Memory B cell (primary cell): Measurements from ENCODE around the gene ALPI.

Experiments
- ATAC-seq: fragments of 150-1000 bp; cut with Tn5 transposase; 2 replicates; pipeline ENCODE4 v1.10.0; 2021; ENCODE audit warnings: low read depth, mild to moderate bottlenecking, moderate library complexity
- DNase-seq, 2 donors: peaks; one replicate each; pipeline ENCODE4 v3.0.0; 2022; ENCODE audit warnings: low spot score in 2 of 2
- H3K27ac Mint-ChIP-seq: one replicate; pipeline ENCODE4 v1.8.0; 2022; ENCODE audit warnings: mild to moderate bottlenecking, moderate library complexity, mixed read lengths
- H3K27me3 Mint-ChIP-seq: one replicate; pipeline ENCODE4 v1.8.0; 2022; ENCODE audit warnings: mixed read lengths
- H3K36me3 Mint-ChIP-seq: one replicate; pipeline ENCODE4 v1.8.0; 2022; ENCODE audit warnings: mild to moderate bottlenecking, mixed read lengths
- H3K4me1 Mint-ChIP-seq: one replicate; pipeline ENCODE4 v1.8.0; 2022; ENCODE audit warnings: mixed read lengths
- H3K4me3 Mint-ChIP-seq: one replicate; pipeline ENCODE4 v1.8.0; 2022; ENCODE audit warnings: mild to moderate bottlenecking, moderate library complexity, mixed read lengths
- H3K9me3 Mint-ChIP-seq: one replicate; pipeline ENCODE4 v1.8.0; 2022; ENCODE audit warnings: mixed read lengths

The ALPI gene

DNA sequence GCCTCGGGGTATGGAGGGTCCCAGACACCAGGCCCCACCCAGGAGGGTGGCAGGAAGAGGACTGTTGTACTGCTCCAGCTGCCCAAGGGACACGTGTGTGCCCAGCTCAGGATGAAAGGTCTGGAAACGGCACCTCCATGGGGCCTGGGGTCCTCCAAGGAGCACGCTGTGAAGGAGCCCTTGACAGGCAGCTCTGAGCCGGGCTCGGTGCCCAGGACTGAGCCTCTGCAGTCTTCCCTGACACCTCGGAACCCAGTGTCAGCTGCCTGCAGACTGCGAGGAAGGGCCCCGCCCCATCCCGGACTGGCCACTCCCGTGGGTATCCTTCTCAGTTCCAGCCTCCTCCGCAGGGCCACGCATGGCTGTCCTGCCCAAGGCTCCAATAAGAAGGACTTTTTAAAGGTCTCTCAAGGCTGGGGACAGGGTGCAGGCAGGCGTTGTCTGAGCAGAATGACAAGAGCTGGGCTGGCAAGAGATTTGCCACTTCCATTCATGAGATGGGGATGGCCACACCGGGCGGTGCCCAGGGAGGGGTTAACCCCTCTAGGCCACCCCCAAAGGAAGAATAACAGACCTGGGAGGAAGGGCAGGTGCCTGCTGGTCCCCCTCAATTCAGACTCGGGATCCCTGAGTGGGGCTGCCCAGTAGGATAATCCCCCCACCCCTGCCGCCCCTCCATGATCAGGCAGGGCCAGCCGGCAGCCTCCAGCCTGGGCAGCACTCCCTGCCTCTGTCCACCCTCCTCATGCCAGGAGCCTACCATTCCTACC, 22.8 kb downstream of the ALPI start:
- peaks cover 22% of the 10 kb centered on the region for H3K27me3 Mint-ChIP-seq
- no peaks in the 10 kb centered on the region for H3K36me3 Mint-ChIP-seq
- H3K4me1 Mint-ChIP-seq, result no peaks in the 10 kb centered on the region
- ATAC-seq (no peak), DNase-seq (no peak)
- H3K4me3 Mint-ChIP-seq, result no peak overlapping the region
- H3K9me3 Mint-ChIP-seq, result no peaks in the 10 kb centered on the region
- H3K27ac Mint-ChIP-seq, result no peak overlapping the region

DNA sequence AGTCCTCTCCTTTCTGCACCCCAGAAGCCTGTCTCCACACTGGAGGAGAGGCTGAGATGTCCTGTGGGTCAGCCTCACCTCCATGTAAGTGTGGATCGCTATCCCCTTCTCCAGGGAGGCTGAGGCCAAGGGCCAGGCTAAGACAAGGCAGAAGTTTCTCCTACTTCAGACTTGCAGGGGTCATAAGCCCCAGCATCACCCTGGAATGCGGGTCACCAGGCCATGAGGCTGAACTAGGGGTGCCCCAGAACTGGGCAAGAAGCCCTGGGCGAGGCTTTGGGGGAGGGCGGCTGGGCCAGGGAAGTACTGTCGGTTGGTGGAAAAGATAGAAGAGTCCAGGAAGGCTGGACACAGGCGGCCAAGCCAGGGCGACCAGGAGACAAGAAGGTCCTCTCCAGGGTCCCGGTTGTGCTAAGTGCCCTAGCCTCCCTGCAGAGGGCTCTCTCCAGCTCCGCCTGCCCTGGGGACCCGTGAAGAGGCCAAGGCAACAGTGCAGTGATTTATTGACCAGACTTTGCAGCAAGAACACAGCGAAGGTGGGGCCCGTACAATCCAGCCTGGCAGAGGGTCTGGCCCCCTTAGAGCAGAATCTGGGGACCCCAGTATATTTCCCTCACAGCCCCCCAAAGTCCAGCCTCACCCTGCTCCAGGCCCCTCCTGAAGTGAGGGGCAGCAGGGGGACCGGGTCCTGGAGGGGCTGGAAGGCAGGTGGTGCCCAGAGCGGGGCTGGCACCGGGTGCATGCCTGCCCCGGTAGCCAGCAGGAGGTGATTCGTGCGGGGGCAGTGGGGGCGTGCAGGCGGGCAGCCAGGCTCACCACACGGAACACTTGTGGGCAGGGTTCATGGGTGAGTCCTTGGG, 23.6 kb downstream of the ALPI start:
- peaks cover 25% of the 10 kb centered on the region for H3K27me3 Mint-ChIP-seq
- no peaks in the 10 kb centered on the region for H3K9me3 Mint-ChIP-seq
- no peak overlapping the region for H3K4me3 Mint-ChIP-seq
- no peak for ATAC-seq
- no peaks in the 10 kb centered on the region for H3K36me3 Mint-ChIP-seq
- no peaks in the 10 kb centered on the region for H3K4me1 Mint-ChIP-seq
- no peak overlapping the region for H3K27ac Mint-ChIP-seq
- DNase-seq, result no peak

DNA sequence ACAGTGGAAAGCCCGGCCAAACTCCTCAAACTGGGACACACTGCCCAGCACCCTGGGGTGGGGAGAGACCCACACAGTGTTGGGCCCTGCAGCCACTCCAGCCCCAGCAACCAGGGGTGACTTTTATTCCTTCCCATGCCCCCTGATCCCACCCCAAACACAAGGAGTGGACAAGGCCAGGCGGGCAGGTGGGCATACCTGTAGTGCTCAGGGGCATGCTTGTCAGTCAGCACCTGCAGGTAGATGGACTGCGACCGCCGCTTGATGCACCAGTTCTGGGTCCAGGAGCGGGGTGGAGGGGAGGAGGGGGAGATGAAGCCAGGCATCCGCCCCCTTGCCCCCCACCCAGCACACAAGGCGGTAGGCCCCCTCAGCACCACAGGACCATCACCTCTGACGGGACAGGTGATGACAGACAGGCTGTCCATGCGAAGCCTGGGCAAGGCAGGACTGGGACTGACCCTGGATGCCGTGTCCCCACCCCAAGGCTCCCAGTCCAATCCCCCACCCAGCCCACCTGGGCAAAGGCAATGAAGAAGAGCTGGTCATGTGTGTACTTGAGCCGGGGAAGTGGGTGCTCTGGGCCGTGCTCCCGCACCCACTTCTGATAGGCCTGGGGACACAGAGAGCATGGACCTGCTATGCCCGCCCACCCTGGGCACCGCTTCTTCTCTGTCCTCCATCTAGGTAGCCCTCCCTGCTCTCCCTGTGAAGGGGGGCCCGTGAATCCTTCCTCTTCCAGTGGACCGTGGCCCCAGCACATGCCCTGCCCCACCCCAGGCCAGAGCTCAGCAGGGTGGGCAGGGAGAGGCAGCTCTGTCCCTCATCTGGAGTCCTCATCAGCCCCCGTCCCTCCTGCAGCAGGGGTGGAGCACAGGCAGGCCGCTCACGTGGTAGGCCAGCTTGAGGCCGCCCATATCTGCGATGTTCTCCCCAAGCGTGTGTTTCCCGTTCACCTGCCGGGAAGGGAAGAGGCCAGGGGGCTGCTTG, 24.5 kb downstream of the ALPI start:
- H3K36me3 Mint-ChIP-seq, result no peaks in the 10 kb centered on the region
- H3K9me3 Mint-ChIP-seq, result no peaks in the 10 kb centered on the region
- H3K27ac Mint-ChIP-seq, result no peak overlapping the region
- DNase-seq (no peak), ATAC-seq (no peak)
- H3K4me3 Mint-ChIP-seq, result no peak overlapping the region
- H3K27me3 Mint-ChIP-seq, result peaks cover 28% of the 10 kb centered on the region
- peaks cover 4% of the 10 kb centered on the region for H3K4me1 Mint-ChIP-seq

DNA sequence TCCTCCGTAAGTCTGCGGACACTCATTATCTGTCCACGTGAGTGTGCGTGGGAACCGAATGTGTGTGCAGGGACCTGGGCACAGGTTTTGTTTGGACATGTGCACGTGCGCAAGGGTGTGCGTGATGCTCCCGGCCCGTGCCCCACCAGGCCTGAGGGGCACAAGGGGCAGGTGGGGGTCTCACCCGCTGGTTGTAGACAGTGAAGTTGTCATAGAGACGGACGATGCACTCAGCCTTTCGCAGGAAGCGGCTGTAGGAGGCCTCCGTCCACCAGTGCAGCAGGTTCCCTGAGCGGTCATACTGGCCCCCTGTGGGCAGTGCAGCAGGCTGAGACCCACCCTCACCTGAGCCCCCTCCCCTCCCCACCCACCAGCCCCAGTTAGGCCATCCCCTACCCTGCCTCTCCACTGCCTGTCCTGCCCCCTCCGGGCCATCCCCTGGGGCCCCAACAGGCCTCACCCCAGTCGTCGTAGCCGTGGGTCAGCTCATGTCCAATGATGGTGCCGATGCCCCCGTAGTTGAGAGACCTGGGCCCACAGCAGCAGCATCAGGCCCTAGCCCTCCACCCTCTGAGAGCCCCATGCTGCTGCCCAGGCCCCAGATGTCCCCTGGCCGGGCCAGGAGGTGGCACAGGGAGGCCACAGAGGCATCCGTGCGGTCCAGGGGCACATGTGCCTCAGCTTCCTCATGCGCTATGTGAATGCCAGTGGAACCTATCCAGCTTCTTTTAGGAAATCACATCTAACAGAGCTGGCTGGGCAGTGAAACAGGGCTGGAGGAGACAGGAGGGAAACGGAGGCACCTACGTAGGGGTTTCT, 25.6 kb downstream of the ALPI start:
- Mint-ChIP-seq H3K36me3 (no peaks in the 10 kb centered on the region), H3K27me3 (peaks cover 26% of the 10 kb centered on the region), H3K9me3 (no peaks in the 10 kb centered on the region), H3K4me1 (peaks cover 5% of the 10 kb centered on the region), H3K4me3 (no peak overlapping the region), H3K27ac (no peak overlapping the region)
- ATAC-seq (no peak), DNase-seq (no peak)

DNA sequence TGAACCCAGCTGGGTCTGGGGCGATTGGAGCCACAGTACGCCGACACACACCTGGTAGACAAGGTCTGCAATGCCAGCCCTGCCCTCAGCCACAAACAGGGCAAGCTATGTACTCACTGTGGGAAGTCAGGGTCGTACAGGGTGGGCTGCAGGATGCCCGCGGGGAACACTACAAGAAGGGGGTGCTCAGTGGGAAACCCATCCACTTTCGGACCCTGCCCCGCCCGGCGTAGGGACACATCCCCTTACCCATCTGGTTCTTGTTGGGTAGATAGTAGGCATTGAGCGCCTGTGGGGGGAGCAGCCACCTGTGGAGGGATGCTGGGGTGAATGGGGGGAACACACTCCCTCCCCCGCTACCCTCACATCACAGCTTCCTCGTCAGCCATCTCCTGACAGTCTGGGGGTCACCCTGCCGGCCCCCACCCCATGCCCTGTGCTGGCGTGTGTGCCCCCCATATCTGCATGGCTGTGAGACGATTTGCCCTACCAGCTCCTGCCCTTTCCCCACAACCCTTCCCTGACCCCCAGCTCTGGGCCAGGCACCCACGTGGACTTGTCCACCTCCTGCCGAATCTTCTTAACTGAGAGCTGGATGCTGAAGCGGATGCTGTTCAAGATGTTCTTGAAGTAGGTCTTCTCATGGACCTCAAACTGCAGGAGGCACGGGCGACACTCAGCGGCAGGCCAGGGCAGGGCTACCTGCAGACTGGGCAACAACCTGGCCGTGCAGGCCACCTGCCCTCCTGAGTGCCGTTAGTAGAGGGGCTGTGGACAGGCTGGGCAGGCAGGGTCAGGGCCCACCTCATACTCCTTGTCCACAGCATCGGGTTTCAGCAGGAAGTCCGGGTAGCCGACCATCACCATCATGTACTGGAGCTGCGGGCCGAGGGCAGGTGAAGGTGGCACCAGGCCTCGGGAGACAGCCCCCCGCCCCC, 26.6 kb downstream of the ALPI start:
- DNase-seq (no peak), ATAC-seq (no peak)
- Mint-ChIP-seq H3K4me1 (peaks cover 5% of the 10 kb centered on the region), H3K36me3 (no peaks in the 10 kb centered on the region), H3K27me3 (peaks cover 23% of the 10 kb centered on the region), H3K4me3 (no peak overlapping the region), H3K27ac (no peak overlapping the region), H3K9me3 (no peaks in the 10 kb centered on the region)

DNA sequence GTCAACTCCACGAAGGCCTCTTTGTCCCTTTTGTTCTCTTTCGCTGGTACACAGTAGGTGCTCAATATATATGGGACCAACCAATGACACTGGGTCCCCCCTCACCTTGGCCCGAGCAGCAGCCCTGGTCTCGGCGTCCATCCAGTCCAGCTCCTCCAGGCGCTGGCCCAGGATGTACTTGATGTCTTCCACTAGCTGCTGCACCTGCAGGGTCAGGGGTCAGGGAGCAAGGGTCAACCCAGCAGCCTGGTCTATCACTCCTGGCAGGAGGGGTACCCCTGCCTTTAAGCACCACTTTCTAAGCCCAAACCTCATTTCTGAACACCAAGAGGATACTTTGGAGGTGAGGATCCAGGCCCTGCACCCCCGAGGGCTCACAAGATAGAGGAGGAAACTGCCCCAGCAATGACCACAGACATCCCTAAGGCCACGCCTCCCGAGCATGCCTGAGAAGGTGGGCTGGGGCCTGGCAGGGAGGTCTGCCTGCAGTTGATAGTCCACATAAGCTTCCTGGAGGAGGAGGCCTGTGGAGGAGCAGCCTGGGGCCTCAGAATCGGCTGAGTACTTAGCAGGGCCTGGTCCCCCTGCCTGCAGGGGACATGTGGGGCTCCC, 27.5 kb downstream of the ALPI start:
- no peak overlapping the region for H3K4me3 Mint-ChIP-seq
- DNase-seq (no peak), ATAC-seq (no peak)
- no peaks in the 10 kb centered on the region for H3K9me3 Mint-ChIP-seq
- peaks cover 5% of the 10 kb centered on the region for H3K4me1 Mint-ChIP-seq
- H3K36me3 Mint-ChIP-seq, result no peaks in the 10 kb centered on the region
- H3K27me3 Mint-ChIP-seq, result peaks cover 22% of the 10 kb centered on the region
- H3K27ac Mint-ChIP-seq, result no peak overlapping the region

DNA sequence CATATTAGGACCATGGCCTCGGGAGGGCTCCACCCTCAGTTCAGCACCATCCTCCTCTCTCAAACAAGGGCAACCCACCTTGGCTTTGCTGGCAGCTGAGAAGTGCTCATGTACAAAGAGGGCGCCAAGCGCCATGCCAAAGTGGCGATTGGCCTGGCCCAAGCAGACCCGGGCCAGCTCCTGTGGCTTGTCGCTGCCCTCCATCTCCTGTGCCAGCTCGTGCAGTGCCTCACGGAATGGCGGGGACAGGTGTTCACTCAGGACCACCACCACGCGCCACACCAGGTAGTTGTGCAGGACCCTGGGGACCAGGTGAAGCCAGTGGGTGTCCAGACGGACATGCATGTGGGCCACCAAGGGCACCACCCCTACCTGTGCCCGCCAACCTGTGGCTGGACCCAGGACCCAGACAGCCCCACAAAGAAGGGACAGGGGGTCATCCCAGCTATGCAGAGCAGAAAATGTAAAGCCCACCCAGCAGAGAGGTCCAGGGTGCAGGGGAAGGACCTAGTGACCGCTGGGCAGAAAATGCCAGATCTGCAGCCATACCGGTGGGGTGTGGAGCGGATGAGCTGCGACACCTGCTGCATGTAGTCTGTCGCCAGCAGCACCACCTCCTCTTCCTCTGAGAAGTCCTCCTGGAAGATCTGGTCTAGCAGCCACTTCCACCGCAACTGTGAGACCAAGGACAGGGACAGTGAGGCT, 28.1 kb downstream of the ALPI start:
- Mint-ChIP-seq H3K27ac (no peak overlapping the region), H3K9me3 (no peaks in the 10 kb centered on the region), H3K4me1 (peaks cover 5% of the 10 kb centered on the region), H3K27me3 (peaks cover 26% of the 10 kb centered on the region), H3K4me3 (no peak overlapping the region), H3K36me3 (no peaks in the 10 kb centered on the region)
- no peak for DNase-seq
- ATAC-seq, result no peak

DNA sequence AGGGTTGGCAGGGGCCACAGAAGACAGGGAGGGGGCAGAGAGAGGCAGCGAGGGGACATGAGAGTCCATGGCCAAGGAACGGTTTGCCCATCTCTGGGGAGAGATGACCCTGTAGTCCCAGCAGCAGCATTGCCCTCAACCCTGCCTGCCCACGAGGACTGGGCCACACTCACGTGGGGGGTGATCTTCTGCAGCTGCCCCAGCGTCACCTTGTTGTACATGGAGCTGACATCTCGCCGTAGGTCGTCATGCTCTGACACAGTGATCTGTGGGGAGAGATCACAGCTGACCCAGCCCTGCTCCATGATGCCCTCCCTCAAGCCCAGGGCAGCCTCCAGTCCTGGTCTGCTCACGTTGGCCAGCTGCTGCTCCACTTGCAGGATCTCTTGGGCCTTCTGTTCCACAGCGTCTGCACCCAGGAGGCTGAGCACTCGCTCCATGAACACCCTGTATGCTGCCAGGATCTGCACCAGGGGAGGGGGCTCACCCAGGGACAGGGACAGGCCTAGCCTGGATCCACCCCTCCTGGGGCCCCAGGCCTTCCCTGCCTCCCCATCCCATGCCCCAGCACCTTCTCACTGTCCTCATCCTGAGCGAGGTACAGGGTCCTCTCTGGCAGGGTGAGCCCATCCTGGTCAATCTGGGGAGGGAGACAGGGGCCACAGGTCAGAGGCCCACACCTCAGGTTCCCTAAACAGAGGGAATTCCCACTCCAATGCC, 28.8 kb downstream of the ALPI start:
- no peak overlapping the region for H3K4me3 Mint-ChIP-seq
- no peak for ATAC-seq
- peaks cover 5% of the 10 kb centered on the region for H3K4me1 Mint-ChIP-seq
- H3K9me3 Mint-ChIP-seq, result no peaks in the 10 kb centered on the region
- peaks cover 32% of the 10 kb centered on the region for H3K27me3 Mint-ChIP-seq
- H3K36me3 Mint-ChIP-seq, result no peaks in the 10 kb centered on the region
- DNase-seq, result no peak
- H3K27ac Mint-ChIP-seq, result no peak overlapping the region

DNA sequence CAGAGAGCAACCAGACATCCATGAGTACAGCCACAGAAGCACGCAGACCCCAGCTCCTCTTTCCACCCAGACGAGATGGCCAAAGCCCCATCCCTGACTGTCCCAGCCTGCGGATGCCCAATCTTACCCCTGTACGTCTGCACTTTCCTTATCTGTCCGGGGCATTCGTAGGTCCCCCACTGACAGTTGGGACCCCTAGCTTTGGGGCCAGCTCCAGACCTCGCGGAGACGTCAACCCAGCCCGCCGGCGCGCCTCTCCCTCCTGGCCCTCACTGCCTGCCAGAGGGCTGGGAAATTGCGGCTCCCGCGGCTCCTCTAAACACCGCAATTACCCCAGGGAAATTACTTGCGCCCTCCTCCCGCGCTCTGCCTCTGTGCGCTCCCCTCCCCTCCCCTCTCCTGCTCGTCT, 29.4 kb downstream of the ALPI start:
- H3K27ac Mint-ChIP-seq, result no peak overlapping the region
- no peaks in the 10 kb centered on the region for H3K9me3 Mint-ChIP-seq
- ATAC-seq (no peak), DNase-seq (no peak)
- peak overlapping the region; percentile 9 for H3K4me3 Mint-ChIP-seq
- peaks cover 34% of the 10 kb centered on the region for H3K27me3 Mint-ChIP-seq
- H3K4me1 Mint-ChIP-seq, result peaks cover 5% of the 10 kb centered on the region
- H3K36me3 Mint-ChIP-seq, result no peaks in the 10 kb centered on the region

DNA sequence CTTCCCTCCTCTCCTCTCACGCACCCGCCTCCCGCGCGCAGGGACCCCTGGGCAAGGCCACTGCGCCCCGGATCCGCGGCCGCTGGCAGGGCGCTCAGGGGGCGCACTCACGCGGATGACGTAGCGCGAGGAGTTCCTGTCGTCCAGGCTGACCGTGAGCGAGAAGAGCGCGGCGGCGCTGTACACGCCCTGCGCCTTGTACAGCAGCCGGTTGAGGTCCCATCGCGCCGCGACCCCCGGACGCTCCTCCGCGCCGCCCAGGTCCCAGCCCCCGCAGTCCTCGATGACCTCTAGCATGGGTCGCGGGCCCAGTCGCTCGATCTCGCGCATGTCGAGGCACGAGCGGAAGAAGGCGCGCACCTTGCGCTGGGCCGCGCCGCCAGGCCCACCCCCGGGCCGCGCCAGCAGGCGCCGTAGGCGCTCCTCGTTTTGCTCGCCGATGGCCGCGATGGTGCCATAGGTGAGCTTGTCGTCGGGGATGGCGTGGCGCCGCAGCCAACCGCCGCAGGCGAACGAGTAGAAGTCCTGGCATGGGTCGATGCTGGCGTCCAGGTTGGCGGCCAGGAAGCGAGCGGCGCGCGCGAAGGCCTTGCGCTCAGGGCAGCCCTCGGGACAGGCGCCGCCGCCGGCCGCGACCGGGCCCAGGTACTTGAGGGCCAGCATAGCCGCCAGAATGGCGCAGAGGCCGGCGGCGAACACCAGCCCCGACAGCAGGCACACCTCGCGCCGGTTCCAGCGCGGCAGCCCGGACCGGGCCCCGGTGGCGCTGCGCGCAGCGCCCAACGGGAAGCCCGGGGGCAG, 30.0 kb downstream of the ALPI start:
- H3K27ac Mint-ChIP-seq, result no peak overlapping the region
- DNase-seq (no peak), ATAC-seq (no peak)
- H3K4me3 Mint-ChIP-seq, result no peak overlapping the region
- H3K9me3 Mint-ChIP-seq, result no peaks in the 10 kb centered on the region
- no peaks in the 10 kb centered on the region for H3K36me3 Mint-ChIP-seq
- H3K4me1 Mint-ChIP-seq, result peaks cover 5% of the 10 kb centered on the region
- peaks cover 33% of the 10 kb centered on the region for H3K27me3 Mint-ChIP-seq
